Measurements from ENCODE around the gene EIF4A2. TPM values are rescaled to one million over a fixed set of nuclear protein-coding genes. Genes with fewer than 3 reads are reported as not detected.

The EIF4A2 gene
- total RNA-seq, 1 experiment from 2014 or later, result 398 TPM

GRCh38 chr3:186818516-186818915 lies 35.1 kb downstream of the EIF4A2 start:
- no peak overlapping the region for H2AFZ ChIP-seq (ENCODE audit: low read length)
- no peak overlapping the region for H3K18ac ChIP-seq (ENCODE audit: insufficient read length, low read depth, low read length)
- H3K9ac ChIP-seq (ENCODE audit: extremely low read depth, insufficient read length, low read length), result no peak overlapping the region
- no peak overlapping the region for H2BK5ac ChIP-seq (ENCODE audit: insufficient read length, low read length)
- no peak overlapping the region for H2BK120ac ChIP-seq (ENCODE audit: low read depth, low read length, poor library complexity, severe bottlenecking)
- no peak overlapping the region for H3K4ac ChIP-seq (ENCODE audit: low read depth, low read length)
- no peaks in the 10 kb centered on the region for H3K27me3 Mint-ChIP-seq (ENCODE audit: low read depth)
- no peak overlapping the region for H4K5ac ChIP-seq (ENCODE audit: insufficient read length, low read depth, low read length)
- H3K79me2 ChIP-seq (ENCODE audit: insufficient read depth, low read length), result no peaks in the 10 kb centered on the region
- no peaks in the 10 kb centered on the region for H3K27me3 ChIP-seq (ENCODE audit: insufficient read depth, low read length)
- no peaks in the 10 kb centered on the region for H4K20me1 ChIP-seq (ENCODE audit: control insufficient read depth, insufficient read depth, insufficient read length)
- no peak overlapping the region for H2BK15ac ChIP-seq (ENCODE audit: low read depth, low read length)
- no peak overlapping the region for H2BK20ac ChIP-seq (ENCODE audit: low read depth, low read length, poor library complexity, severe bottlenecking)
- no peak for DNase-seq
- H4K8ac ChIP-seq (replicated peaks; ENCODE audit: insufficient read length, low read depth, low read length), result no peak overlapping the region
- no CpG with 5 or more reads among the region's 5 CpGs for WGBS (ENCODE audit: extremely low coverage, insufficient read length, low lambda C conversion rate)
- no peak overlapping the region for H3K4me3 Mint-ChIP-seq
- H3K14ac ChIP-seq (ENCODE audit: insufficient read depth, low read length), result no peak overlapping the region
- no peak overlapping the region for H3K4me2 ChIP-seq (ENCODE audit: insufficient read depth, insufficient read length, low read length)
- TF ChIP-seq, protein P1, sequence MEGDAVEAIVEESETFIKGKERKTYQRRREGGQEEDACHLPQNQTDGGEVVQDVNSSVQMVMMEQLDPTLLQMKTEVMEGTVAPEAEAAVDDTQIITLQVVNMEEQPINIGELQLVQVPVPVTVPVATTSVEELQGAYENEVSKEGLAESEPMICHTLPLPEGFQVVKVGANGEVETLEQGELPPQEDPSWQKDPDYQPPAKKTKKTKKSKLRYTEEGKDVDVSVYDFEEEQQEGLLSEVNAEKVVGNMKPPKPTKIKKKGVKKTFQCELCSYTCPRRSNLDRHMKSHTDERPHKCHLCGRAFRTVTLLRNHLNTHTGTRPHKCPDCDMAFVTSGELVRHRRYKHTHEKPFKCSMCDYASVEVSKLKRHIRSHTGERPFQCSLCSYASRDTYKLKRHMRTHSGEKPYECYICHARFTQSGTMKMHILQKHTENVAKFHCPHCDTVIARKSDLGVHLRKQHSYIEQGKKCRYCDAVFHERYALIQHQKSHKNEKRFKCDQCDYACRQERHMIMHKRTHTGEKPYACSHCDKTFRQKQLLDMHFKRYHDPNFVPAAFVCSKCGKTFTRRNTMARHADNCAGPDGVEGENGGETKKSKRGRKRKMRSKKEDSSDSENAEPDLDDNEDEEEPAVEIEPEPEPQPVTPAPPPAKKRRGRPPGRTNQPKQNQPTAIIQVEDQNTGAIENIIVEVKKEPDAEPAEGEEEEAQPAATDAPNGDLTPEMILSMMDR (conservative IDR thresholded peaks at IDR 0.05), result no peak
- H3K27ac Mint-ChIP-seq, result no peak overlapping the region
- H3K56ac ChIP-seq (ENCODE audit: insufficient read length, low read depth, low read length), result no peak overlapping the region
- no peak overlapping the region for H3K27ac ChIP-seq (ENCODE audit: insufficient read length, low read depth, low read length)
- H3K23ac ChIP-seq (ENCODE audit: insufficient read length, low read depth, low read length), result no peak overlapping the region
- H2BK12ac ChIP-seq (ENCODE audit: insufficient read length, low read depth, low read length), result no peak overlapping the region
- no peaks in the 10 kb centered on the region for H3K23me2 ChIP-seq (ENCODE audit: insufficient read length, low read depth, low read length, poor library complexity, severe bottlenecking)
- H3K9me3 ChIP-seq (ENCODE audit: control insufficient read depth, low read depth, low read length), result no peaks in the 10 kb centered on the region
- no peak overlapping the region for H4K91ac ChIP-seq (ENCODE audit: insufficient read length, low read depth, low read length)
- H3K4me1 Mint-ChIP-seq, result peaks cover 18 to 25% of the 10 kb centered on the region in 2 experiments
- H3T11ph ChIP-seq (ENCODE audit: low read length), result no peak overlapping the region
- H2AK5ac ChIP-seq (ENCODE audit: insufficient read length, low read length), result no peak overlapping the region
- no peaks in the 10 kb centered on the region for H3K36me3 Mint-ChIP-seq (ENCODE audit: insufficient read depth in 1 of 3, low read depth in 3 of 3)
- H3K4me1 ChIP-seq (ENCODE audit: insufficient read depth, low read length), result no peaks in the 10 kb centered on the region; the same call in 1 of the 2 replicates
- no peaks in the 10 kb centered on the region for H3K79me1 ChIP-seq (ENCODE audit: insufficient read depth, low read depth, low read length, poor library complexity, severe bottlenecking)
- H3K9me3 Mint-ChIP-seq, result no peaks in the 10 kb centered on the region

Data from H9 (cell line).